Spleen (tissue), 11 donors: Measurements from ENCODE around the gene C20orf144. TPM values are rescaled to one million over a fixed set of nuclear protein-coding genes. Genes with fewer than 3 reads are reported as not detected.
A peak's percentile ranks its signal among the peaks of the same experiment; 100 is the strongest.

Experiments used
- DNase-seq: peaks from one replicate; pipeline ENCODE4 v3.0.0-alpha.2; 2020
- H3K27ac ChIP-seq, 8 donors: fragments of 200-600 bp; sonication (generic) in 7 of 8; 1 replicate in 4 of 8; 2 replicates in 4 of 8; pipeline versions ENCODE4 v1.5.0 to v1.8.0; 2016 to 2021; ENCODE audit warnings: inconsistent platforms in 4 of 8, mild to moderate bottlenecking in 4 of 8, moderate library complexity in 1 of 8
- H3K27me3 ChIP-seq, 7 donors: fragments of 200-600 bp; sonication (generic) in 6 of 7; replicated peaks in 1 of 7; 1 replicate in 4 of 7; 2 replicates in 3 of 7; pipeline versions ENCODE4 v1.5.0 to v1.8.0; 2016 to 2021; ENCODE audit warnings: inconsistent platforms in 3 of 7, mild to moderate bottlenecking in 1 of 7
- H3K36me3 ChIP-seq, 6 donors: fragments of 200-600 bp; sonication (generic) in 5 of 6; 1 replicate in 4 of 6; 2 replicates in 2 of 6; pipeline versions ENCODE4 v1.5.0 to v1.8.0; 2016 to 2021; ENCODE audit warnings: inconsistent platforms in 2 of 6
- H3K4me1 ChIP-seq, 6 donors: fragments of 200-600 bp; sonication (generic) in 5 of 6; 1 replicate in 3 of 6; 2 replicates in 3 of 6; pipeline versions ENCODE4 v1.5.0 to v1.8.0; 2016 to 2021; ENCODE audit warnings: inconsistent platforms in 3 of 6
- H3K4me3 ChIP-seq, 8 donors: fragments of 200-600 bp; sonication (generic) in 7 of 8; 1 replicate in 4 of 8; 2 replicates in 4 of 8; pipeline versions ENCODE4 v1.5.0 to v1.8.0; 2016 to 2021; ENCODE audit warnings: inconsistent platforms in 4 of 8, mild to moderate bottlenecking in 4 of 8, moderate library complexity in 2 of 8
- H3K9me3 ChIP-seq, 8 donors: fragments of 200-600 bp; sonication (generic) in 7 of 8; 1 replicate in 4 of 8; 2 replicates in 4 of 8; pipeline versions ENCODE4 v1.5.0 to v1.8.0; 2016 to 2021; ENCODE audit warnings: inconsistent platforms in 4 of 8
- CTCF ChIP-seq, 11 experiments: fragments of 200-600 bp in 7 of 11; fragments of 450-650 bp in 4 of 11; sonication (generic) in 4 of 11; IDR thresholded peaks in 8 of 11; conservative IDR thresholded peaks in 3 of 11; 1 replicate in 7 of 11; 2 replicates in 4 of 11; pipeline versions ENCODE4 v1.4.0 to v1.8.0; 2016 to 2021; ENCODE audit warnings: antibody characterized with exemption in 11 of 11, inconsistent platforms in 4 of 11, mild to moderate bottlenecking in 1 of 11
- POLR2A ChIP-seq, 3 donors: fragments of 450-650 bp; IDR thresholded peaks; one replicate each; pipeline ENCODE4 v1.5.1; 2017; ENCODE audit warnings: antibody characterized with exemption in 3 of 3, mild to moderate bottlenecking in 1 of 3
- POLR2AphosphoS5 ChIP-seq, 3 donors: sonication (generic); formaldehyde crosslinking; IDR thresholded peaks; one replicate each; pipeline ENCODE4 v1.5.1; 2017; ENCODE audit warnings: antibody characterized with exemption in 3 of 3
- WGBS, 5 donors: extraction: QIAGEN DNeasy Blood & Tissue Kit in 3 of 5; methylation state at CpG; one replicate each; pipeline versions ENCODE4 v1.1.5 to v1.1.7; 2013 to 2018; 5-methylcytosine and 5-hydroxymethylcytosine counted together
- intact Hi-C: fragments of 100-400 bp; cut with DNase I; formaldehyde crosslinking; loops from one replicate; pipeline ENCODE4 v1.15.0; 2023; ENCODE audit warnings: low total_unique reads
- polyA plus RNA-seq, 3 donors: library from polyadenylated mRNA; stranded (reverse); fragments of 200-250 nt; gene quantifications; one replicate each; pipeline ENCODE4 v1.2.1, GENCODE V29; 2013
- total RNA-seq, 7 donors: library from RNA; depleted of rRNA in 3 of 7; stranded (reverse); fragments of >200 nt in 3 of 7; fragmentation: NEBNext Ultra II Directional in 4 of 7; extraction: Animal tissue kit (Norgen Biotek cat#: 25700) in 4 of 7; gene quantifications; one replicate each; pipeline versions ENCODE4 v1.1.0 to v1.2.1, GENCODE V29; 2016 to 2021
- donor health status: healthy with polysubstance abuse.
- donor health status: DM: no; HTN: no; CAD: no; lungs with moderate emphysema.
- donor health status: DM: no; HTN: no; CAD: no.
- donor health status: Bipolar disorder and iron deficiency.
- donor health status: healthy.
- donor health status: DM: no; HTN: no; CAD: no.
- donor health status: DM: yes; HTN: yes; CAD: no.

C20orf144 gene
- total and polyA plus RNA-seq, 10 donors = 0.06 to 0.14 (median 0.09) TPM; not detected in 7

GRCh38 chr20:33653900-33654596 lies 8.1 kb upstream of the C20orf144 start:
- intact Hi-C loops = loop anchor here (5.0 kb wide), 1 partner anchor 197 kb away; no protein-coding TSS in a partner anchor
- no peak overlapping the region for H3K27ac ChIP-seq
- no peaks in the 10 kb centered on the region for H3K27me3 ChIP-seq
- H3K9me3 ChIP-seq = no peaks in the 10 kb centered on the region
- peaks cover 0 to 19% (median 9%) of the 10 kb centered on the region in 6 donors for H3K4me1 ChIP-seq
- WGBS, 5 donors = 86 to 92% (median 88%) methylated on average over 9 to 11 of the region's 11 CpGs
- peak; percentile 31 for DNase-seq
- peaks cover 0 to 29% (median 4%) of the 10 kb centered on the region in 6 donors for H3K36me3 ChIP-seq
- peak in 1 of 3 donors; percentile 25 for TF ChIP-seq POLR2AphosphoS5 (IDR thresholded peaks at IDR 0.05)
- no peak for TF ChIP-seq CTCF (IDR thresholded peaks at IDR 0.05 in 8 of 11, conservative IDR thresholded peaks at IDR 0.05 in 3 of 11)
- H3K4me3 ChIP-seq = no peak overlapping the region

GRCh38 chr20:33654680-33655161 lies 7.4 kb upstream of the C20orf144 start:
- no peak for TF ChIP-seq CTCF (IDR thresholded peaks at IDR 0.05 in 8 of 11, conservative IDR thresholded peaks at IDR 0.05 in 3 of 11)
- no peak for TF ChIP-seq POLR2AphosphoS5 (IDR thresholded peaks at IDR 0.05)
- TF ChIP-seq POLR2A (IDR thresholded peaks at IDR 0.05) = no peak
- Histone ChIP-seq H3K4me3 (no peak overlapping the region), H3K36me3 (peaks cover 0 to 33% (median 6%) of the 10 kb centered on the region in 6 donors), H3K27ac (no peak overlapping the region), H3K9me3 (no peaks in the 10 kb centered on the region), H3K27me3 (no peaks in the 10 kb centered on the region), H3K4me1 (peaks cover 0 to 15% (median 9%) of the 10 kb centered on the region in 6 donors)
- intact Hi-C loops = loop anchor here (5.0 kb wide), 1 partner anchor 197 kb away; no protein-coding TSS in a partner anchor
- DNase-seq = peak; percentile 59
- WGBS, 5 donors = 77 to 87% (median 79%) methylated on average over 13 to 14 of the region's 14 CpGs

- Histone ChIP-seq H3K4me1 (peaks cover 0 to 15% (median 9%) of the 10 kb centered on the region in 6 donors), H3K27ac (no peak overlapping the region), H3K27me3 (no peaks in the 10 kb centered on the region), H3K9me3 (no peaks in the 10 kb centered on the region), H3K4me3 (no peak overlapping the region), H3K36me3 (peaks cover 0 to 38% (median 8%) of the 10 kb centered on the region in 6 donors)
- no peak for TF ChIP-seq POLR2A (IDR thresholded peaks at IDR 0.05)
- no peak for TF ChIP-seq POLR2AphosphoS5 (IDR thresholded peaks at IDR 0.05)
- TF ChIP-seq CTCF (IDR thresholded peaks at IDR 0.05 in 8 of 11, conservative IDR thresholded peaks at IDR 0.05 in 3 of 11) = no peak
- WGBS, 5 donors = 71 to 89% (median 80%) methylated on average over 4 of the region's 4 CpGs
- DNase-seq = peak; percentile 34
- intact Hi-C loops = no loop called here
Measured at GRCh38 chr20:33655164-33655563, 7.0 kb upstream of the C20orf144 start.
